BJ (cell line): ENCODE measurements around the gene MARK3. TPM values are rescaled to one million over a fixed set of nuclear protein-coding genes. Genes with fewer than 3 reads are reported as not detected.
A peak's percentile ranks its signal among the peaks of the same experiment; 100 is the strongest.

ENCODE experiments used
- CTCF ChIA-PET: fragments of 350-600 bp; formaldehyde crosslinking; extraction: SDS; loops from one replicate; lab custom pipeline; 2021; ENCODE audit warnings: antibody characterized with exemption, inconsistent platforms; lab: Yijun Ruan, JAX
- POLR2A ChIA-PET: fragments of 300-600 bp; sonication (Branson Sonifier 250); formaldehyde crosslinking; extraction: SDS; loops from one replicate; lab custom pipeline; 2021; ENCODE audit warnings: antibody characterized with exemption; lab: Charles Lee
- DNase-seq: peaks from one replicate; pipeline ENCODE4 v3.0.0-alpha.2; 2011; ENCODE audit warnings: low read depth
- H3K27me3 ChIP-seq: 2 replicates; pipeline ENCODE4 v1.6.0; 2011; ENCODE audit warnings: low read length; ENCODE audit not compliant: control insufficient read depth, insufficient read depth
- H3K36me3 ChIP-seq: 2 replicates; pipeline ENCODE4 v1.5.1; 2011; ENCODE audit warnings: low read length; ENCODE audit not compliant: control insufficient read depth, insufficient read depth
- H3K4me3 ChIP-seq: 2 replicates; pipeline ENCODE4 v1.5.1; 2011; ENCODE audit warnings: low read depth, mild to moderate bottlenecking, control low read depth, low read length
- polyA plus RNA-seq: library from polyadenylated mRNA; depleted of rRNA; stranded (reverse); fragments of >200 nt; gene quantifications from 2 replicates; pipeline ENCODE4 v1.2.3, GENCODE V29; 2011
- TF ChIP-seq, protein P1 (sequence below): IDR thresholded peaks from 2 replicates; pipeline ENCODE4 v1.5.1; 2011; ENCODE audit warnings: low read depth, mild to moderate bottlenecking, control low read depth, inconsistent platforms, low read length, moderate library complexity; ENCODE audit not compliant: insufficient read depth

The MARK3 gene
- polyA plus RNA-seq, 1 experiment = 73.9 TPM

GRCh38 chr14:103520269-103520656, 135.0 kb downstream of the MARK3 start:
- POLR2A ChIA-PET = no interaction called here
- TF ChIP-seq, protein P1, sequence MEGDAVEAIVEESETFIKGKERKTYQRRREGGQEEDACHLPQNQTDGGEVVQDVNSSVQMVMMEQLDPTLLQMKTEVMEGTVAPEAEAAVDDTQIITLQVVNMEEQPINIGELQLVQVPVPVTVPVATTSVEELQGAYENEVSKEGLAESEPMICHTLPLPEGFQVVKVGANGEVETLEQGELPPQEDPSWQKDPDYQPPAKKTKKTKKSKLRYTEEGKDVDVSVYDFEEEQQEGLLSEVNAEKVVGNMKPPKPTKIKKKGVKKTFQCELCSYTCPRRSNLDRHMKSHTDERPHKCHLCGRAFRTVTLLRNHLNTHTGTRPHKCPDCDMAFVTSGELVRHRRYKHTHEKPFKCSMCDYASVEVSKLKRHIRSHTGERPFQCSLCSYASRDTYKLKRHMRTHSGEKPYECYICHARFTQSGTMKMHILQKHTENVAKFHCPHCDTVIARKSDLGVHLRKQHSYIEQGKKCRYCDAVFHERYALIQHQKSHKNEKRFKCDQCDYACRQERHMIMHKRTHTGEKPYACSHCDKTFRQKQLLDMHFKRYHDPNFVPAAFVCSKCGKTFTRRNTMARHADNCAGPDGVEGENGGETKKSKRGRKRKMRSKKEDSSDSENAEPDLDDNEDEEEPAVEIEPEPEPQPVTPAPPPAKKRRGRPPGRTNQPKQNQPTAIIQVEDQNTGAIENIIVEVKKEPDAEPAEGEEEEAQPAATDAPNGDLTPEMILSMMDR = no peak
- H3K4me3 ChIP-seq = no peak overlapping the region

DNA sequence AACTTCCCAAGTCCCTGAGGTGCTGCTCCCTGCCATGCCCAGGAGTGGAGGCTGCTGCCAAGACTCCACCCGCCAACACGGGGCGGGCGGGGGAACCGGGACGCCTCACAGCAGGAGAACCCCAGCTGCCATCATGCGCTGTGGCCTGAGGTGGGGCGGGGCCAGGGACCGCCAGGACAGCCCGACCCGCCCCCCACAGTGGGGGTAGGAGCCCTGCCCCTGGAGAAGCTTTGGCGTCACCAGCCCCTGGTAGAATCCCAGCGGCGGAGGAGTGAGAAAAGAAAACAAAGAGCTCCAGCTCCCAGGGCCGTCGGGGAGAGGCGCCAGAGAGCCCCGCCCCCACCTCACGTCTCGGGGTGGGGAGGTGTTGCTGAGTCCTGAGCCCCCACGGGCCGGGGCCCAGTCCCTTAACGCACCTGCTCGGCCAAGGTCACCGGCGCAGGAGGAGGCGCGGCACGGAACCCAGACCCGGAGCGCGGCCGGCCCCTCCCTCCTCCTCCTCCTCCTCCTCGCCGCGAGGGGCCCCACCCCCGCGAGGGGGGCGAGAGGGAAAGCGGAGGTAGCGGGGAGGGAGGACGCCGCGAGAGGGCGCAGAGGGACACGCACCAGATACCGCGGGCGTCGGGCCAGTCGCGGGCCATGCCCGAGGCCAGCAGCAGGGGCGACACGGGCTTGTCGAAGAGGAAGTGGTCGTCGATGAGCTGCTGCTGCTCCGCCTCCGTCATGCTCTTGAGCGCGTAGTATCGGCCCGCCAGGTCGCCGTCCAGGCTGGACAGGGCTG, 135.6 kb downstream of the MARK3 start:
- Histone ChIP-seq H3K27me3 (peaks cover 1% of the 10 kb centered on the region; the same call in 1 of the 2 replicates), H3K36me3 (peaks cover 2% of the 10 kb centered on the region), H3K4me3 (peak overlapping the region; percentile 56)
- TF ChIP-seq, protein P1 = peak; percentile 68
- no peak for DNase-seq
- POLR2A ChIA-PET = no interaction called here
- CTCF ChIA-PET = interaction anchor here (2.0 to 10.1 kb wide), 2 partner anchors 9 to 27 kb away, joined by 11 to 228 read pairs; partner anchors contain the start of gene TRMT61A

More at GRCh38 chr14:103520269-103520656, 135.0 kb downstream of the MARK3 start:
- peaks cover 4% of the 10 kb centered on the region for H3K36me3 ChIP-seq
- DNase-seq = no peak
- H3K27me3 ChIP-seq = peaks cover 1% of the 10 kb centered on the region; the same call in 1 of the 2 replicates
- CTCF ChIA-PET = interaction anchor here (2.0 to 10.1 kb wide), 2 partner anchors 9 to 27 kb away, joined by 11 to 228 read pairs; partner anchors contain the start of gene TRMT61A

GRCh38 chr14:103521438-103521950, 136.3 kb downstream of the MARK3 start:
- ChIA-PET CTCF (interaction anchor here (2.0 to 10.1 kb wide), 2 partner anchors 8 to 26 kb away, joined by 11 to 228 read pairs; partner anchors contain the start of gene TRMT61A), POLR2A (no interaction called here)
- peak overlapping the region; percentile 56 for H3K4me3 ChIP-seq
- H3K27me3 ChIP-seq = peaks cover 1% of the 10 kb centered on the region; the same call in 1 of the 2 replicates
- DNase-seq = no peak
- peaks cover 2% of the 10 kb centered on the region for H3K36me3 ChIP-seq
- TF ChIP-seq, protein P1 = no peak

DNA sequence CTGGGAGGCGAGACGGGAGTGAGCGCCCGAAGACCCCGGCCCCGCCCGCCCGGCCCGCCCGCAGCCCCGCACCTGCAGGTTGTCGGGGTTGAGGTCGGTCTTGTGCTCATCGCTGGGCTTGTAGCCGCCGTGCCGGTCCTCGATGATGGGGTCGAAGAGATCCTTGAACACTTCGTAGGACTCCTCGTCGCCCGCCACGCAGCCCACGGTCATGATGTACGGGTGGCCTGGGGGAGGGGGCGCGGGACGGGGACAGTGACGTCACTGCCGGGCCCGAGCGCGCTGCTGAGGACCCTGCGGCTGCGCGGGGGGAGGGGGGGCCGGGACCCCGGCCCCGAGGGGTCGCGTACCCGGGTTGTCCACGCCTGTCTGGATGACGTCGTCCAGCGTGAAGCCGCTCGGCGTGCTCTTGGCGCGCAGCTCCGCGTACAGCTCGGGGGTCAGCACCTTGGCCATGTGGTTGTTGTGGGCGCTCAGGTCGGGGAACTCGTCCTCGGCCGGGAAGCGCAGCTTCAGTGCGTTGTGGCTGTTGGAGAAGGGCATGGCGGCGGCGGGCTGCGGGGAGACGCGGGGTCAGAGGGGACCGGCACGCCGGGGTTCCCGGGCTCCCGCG, 136.8 kb downstream of the MARK3 start:
- peaks cover 2% of the 10 kb centered on the region for H3K36me3 ChIP-seq
- peak overlapping the region; percentile 56 for H3K4me3 ChIP-seq
- CTCF ChIA-PET = interaction anchor here (2.0 to 10.1 kb wide), 2 partner anchors 8 to 25 kb away, joined by 11 to 228 read pairs; partner anchors contain the start of gene TRMT61A
- POLR2A ChIA-PET = no interaction called here
- no peak for DNase-seq
- TF ChIP-seq, protein P1 = no peak
- H3K27me3 ChIP-seq = peaks cover 1% of the 10 kb centered on the region; the same call in 1 of the 2 replicates
